ENCODE results near the gene KIF24.
"Not testable (repeated sequence)": the region's sequence is repeated elsewhere in the genome, so short reads cannot be mapped to it uniquely, and the experiment has no call there.

The KIF24 gene

DNA sequence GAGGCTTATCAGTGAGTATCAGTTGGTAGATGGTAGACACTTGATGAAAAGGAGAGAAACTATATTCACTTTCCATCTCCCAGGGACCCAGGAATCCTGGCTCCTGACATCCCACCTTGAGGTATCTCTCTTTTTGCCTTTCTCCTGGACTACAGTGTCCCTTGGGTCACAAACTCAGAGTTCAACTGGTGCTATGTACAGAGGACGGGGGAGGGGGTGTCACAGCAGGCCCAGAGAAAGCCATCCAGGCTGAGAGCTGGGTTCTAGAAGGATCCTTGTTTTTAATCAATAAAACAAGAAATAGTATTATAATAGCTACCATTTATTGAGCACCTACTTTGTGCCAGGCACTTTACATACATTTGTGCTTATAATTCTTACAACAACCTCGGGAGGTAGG lies 37.3 kb upstream of the KIF24 start:
- Histone ChIP-seq H4K20me1 (no peaks in the 10 kb centered on the region), H3K9me3 (replicated peaks in 1 of 11) (peaks cover 31 to 44% (median 34%) of the 10 kb centered on the region in 11 experiments), H3K27ac (no peak overlapping the region), H3K27me3 (no peaks in the 10 kb centered on the region), H3K4me1 (peaks cover 0 to 5% (median 0%) of the 10 kb centered on the region in 10 experiments; a peak in 1 of 20 replicates), H3K4me2 (no peak overlapping the region), H3K9ac (no peak overlapping the region), H3K36me3 (peaks cover 11 to 35% (median 21%) of the 10 kb centered on the region in 11 experiments; a peak in 21 of 22 replicates), H3K4me3 (no peak overlapping the region)
- no peak for TF ChIP-seq Cebpa-rat (IDR thresholded peaks at IDR 0.05)

DNA sequence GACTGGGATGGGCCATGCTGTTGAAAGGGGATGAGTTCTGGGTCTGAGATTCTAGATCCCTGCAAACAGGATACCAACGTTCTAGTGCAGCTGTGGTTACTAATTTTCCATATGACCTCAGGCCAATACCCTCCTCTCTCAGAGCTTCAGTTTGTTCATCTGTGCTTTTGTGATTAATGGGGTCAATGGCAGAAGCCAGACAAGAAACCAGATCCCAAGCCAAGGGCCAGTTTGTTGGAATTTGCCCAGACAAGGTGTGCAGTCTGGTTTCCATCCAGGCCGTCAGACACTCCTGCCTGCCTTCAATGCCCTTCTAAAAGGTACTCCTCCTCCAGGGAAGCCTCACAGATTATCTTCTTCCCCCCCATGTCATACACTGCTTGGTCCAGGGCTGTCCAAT lies 36.2 kb upstream of the KIF24 start:
- H3K4me2 ChIP-seq: no peak overlapping the region
- TF ChIP-seq Cebpa-rat (IDR thresholded peaks at IDR 0.05): no peak
- no peaks in the 10 kb centered on the region for H4K20me1 ChIP-seq
- no peaks in the 10 kb centered on the region for H3K27me3 ChIP-seq
- H3K4me3 ChIP-seq: no peak overlapping the region
- H3K27ac ChIP-seq: no peak overlapping the region
- peaks cover 2 to 24% (median 11%) of the 10 kb centered on the region in 11 experiments; a peak in 15 of 22 replicates for H3K36me3 ChIP-seq
- H3K9me3 ChIP-seq (replicated peaks in 1 of 11): peaks cover 22 to 33% (median 24%) of the 10 kb centered on the region in 11 experiments
- H3K9ac ChIP-seq: no peak overlapping the region
- H3K4me1 ChIP-seq: peaks cover 0 to 5% (median 0%) of the 10 kb centered on the region in 10 experiments; a peak in 1 of 20 replicates

- H3K4me3 ChIP-seq: no peak overlapping the region
- TF ChIP-seq Cebpa-rat (IDR thresholded peaks at IDR 0.05): no peak
- H4K20me1 ChIP-seq: no peaks in the 10 kb centered on the region
- peaks cover 0 to 13% (median 10%) of the 10 kb centered on the region in 11 experiments; a peak in 12 of 22 replicates for H3K36me3 ChIP-seq
- H3K9me3 ChIP-seq (replicated peaks in 1 of 11): peaks cover 16 to 27% (median 21%) of the 10 kb centered on the region in 11 experiments
- no peak overlapping the region for H3K27ac ChIP-seq
- no peaks in the 10 kb centered on the region for H3K27me3 ChIP-seq
- H3K4me2 ChIP-seq: no peak overlapping the region
- H3K4me1 ChIP-seq: peaks cover 0 to 5% (median 0%) of the 10 kb centered on the region in 10 experiments; a peak in 1 of 20 replicates
- no peak overlapping the region for H3K9ac ChIP-seq
Observed at GRCh38 chr9:34363619-34364351, 34.7 kb upstream of the KIF24 start.

- TF ChIP-seq Cebpa-rat (IDR thresholded peaks at IDR 0.05): no peak
- H3K36me3 ChIP-seq: peaks cover 0 to 6% (median 3%) of the 10 kb centered on the region in 11 experiments; a peak in 11 of 22 replicates
- peaks cover 5 to 16% (median 11%) of the 10 kb centered on the region in 11 experiments for H3K9me3 ChIP-seq (replicated peaks in 1 of 11)
- peaks cover 0 to 5% (median 0%) of the 10 kb centered on the region in 10 experiments; a peak in 1 of 20 replicates for H3K4me1 ChIP-seq
- H3K27me3 ChIP-seq: no peaks in the 10 kb centered on the region
- no peak overlapping the region for H3K4me2 ChIP-seq
- no peaks in the 10 kb centered on the region for H4K20me1 ChIP-seq
- no peak overlapping the region for H3K4me3 ChIP-seq
- H3K9ac ChIP-seq: no peak overlapping the region
- H3K27ac ChIP-seq: no peak overlapping the region
Observed at GRCh38 chr9:34362614-34363214, 33.6 kb upstream of the KIF24 start.

GRCh38 chr9:34352957-34353356 lies 23.9 kb upstream of the KIF24 start:
- not testable (repeated sequence) for H3K9ac ChIP-seq, H3K27me3 ChIP-seq, H4K20me1 ChIP-seq, H3K4me1 ChIP-seq, H3K27ac ChIP-seq, H3K4me2 ChIP-seq, H3K4me3 ChIP-seq
- Histone ChIP-seq H3K9me3 (replicated peaks in 1 of 11) (peaks cover 12 to 22% (median 18%) of the 10 kb centered on the region in 11 experiments), H3K36me3 (peaks cover 0 to 17% (median 5%) of the 10 kb centered on the region in 11 experiments; a peak in 7 of 22 replicates)

DNA sequence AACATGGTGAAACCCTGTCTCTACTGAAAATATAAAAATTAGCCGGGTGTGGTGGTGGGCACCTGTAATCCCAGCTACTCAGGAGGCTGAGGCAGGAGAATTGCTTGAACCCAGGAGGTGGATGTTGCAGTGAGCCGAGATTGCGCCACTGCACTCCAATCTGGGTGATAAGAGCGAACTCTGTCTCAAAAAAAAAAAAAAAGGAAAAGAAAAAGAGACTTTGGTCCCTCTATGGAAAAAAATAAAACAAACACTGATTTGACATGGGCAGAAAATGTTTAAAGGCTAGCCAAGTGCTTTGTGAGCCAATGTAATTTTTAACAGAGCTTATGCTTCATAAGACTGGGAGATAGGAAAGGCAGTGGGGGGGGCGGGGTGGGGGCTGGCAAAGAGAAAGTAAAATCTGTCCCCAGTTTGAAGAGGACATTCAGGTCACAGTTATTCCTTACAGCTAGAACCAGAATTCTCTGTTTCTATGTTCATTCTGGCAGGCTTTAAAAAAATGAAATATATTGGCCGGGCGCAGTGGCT lies 23.1 kb upstream of the KIF24 start:
- not testable (repeated sequence) for H3K4me3 ChIP-seq, H3K27ac ChIP-seq, H4K20me1 ChIP-seq, H3K9ac ChIP-seq, H3K4me2 ChIP-seq, H3K4me1 ChIP-seq, H3K27me3 ChIP-seq
- H3K36me3 ChIP-seq: peaks cover 0 to 21% (median 5%) of the 10 kb centered on the region in 11 experiments; a peak in 7 of 22 replicates
- peaks cover 12 to 20% (median 18%) of the 10 kb centered on the region in 11 experiments for H3K9me3 ChIP-seq (replicated peaks in 1 of 11)

DNA sequence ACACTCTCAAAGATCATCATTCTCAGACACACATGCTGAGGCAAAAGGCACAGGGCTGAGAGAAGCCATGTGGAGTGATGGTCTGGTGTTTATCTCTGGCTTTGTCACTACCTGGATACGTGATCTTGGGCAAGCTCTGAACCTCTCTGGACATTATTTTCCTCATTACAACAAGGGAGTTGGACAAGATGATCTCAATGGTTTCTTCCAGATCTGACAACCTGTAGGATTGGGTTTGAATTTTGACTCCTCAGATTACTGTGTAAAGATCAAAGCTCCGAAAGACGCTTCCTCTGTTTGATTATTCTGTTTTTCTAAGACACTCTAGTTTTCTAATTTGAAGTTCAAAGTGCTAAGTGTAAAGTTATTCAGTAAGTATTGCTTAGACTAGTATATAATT lies 20.3 kb upstream of the KIF24 start:
- no peak overlapping the region for H3K4me2 ChIP-seq
- H3K27ac ChIP-seq: no peak overlapping the region
- 0 out of 20 replicates have a peak, but pooled peaks cover 0 to 5% (median 0%) of the 10 kb centered on the region in 10 experiments for H3K4me1 ChIP-seq
- H3K27me3 ChIP-seq: no peaks in the 10 kb centered on the region
- no peak for TF ChIP-seq Cebpa-rat (IDR thresholded peaks at IDR 0.05)
- H4K20me1 ChIP-seq: 0 out of 22 replicates have a peak, but pooled peaks cover 0 to 3% (median 0%) of the 10 kb centered on the region in 11 experiments
- no peak overlapping the region for H3K9ac ChIP-seq
- H3K9me3 ChIP-seq (replicated peaks in 1 of 11): no peaks in the 10 kb centered on the region
- H3K36me3 ChIP-seq: peaks cover 1 to 32% (median 7%) of the 10 kb centered on the region in 11 experiments; a peak in 13 of 22 replicates
- no peak overlapping the region for H3K4me3 ChIP-seq

DNA sequence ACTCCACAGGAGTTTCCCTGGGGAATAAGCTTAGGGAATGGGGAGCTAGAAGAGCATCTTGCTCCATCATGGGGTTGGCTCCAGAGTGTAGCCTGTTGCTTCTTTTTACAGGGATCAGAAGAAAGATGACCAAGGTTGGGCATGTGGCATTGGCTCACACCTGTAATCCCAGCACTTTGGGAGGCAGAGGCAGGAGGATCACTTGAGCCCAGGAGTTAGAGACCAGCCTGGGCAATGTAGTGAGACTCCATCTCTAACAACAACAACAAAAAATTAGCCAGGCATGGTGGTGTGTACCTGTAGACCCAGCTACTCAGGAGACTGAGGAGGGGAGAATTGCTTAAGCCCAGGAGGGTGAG lies 18.7 kb upstream of the KIF24 start:
- H3K27ac ChIP-seq: no peak overlapping the region
- no peak overlapping the region for H3K4me2 ChIP-seq
- H3K4me1 ChIP-seq: 0 out of 20 replicates have a peak, but pooled peaks cover 0 to 5% (median 0%) of the 10 kb centered on the region in 10 experiments
- H4K20me1 ChIP-seq: 0 out of 22 replicates have a peak, but pooled peaks cover 0 to 18% (median 0%) of the 10 kb centered on the region in 11 experiments
- H3K36me3 ChIP-seq: peaks cover 17 to 48% (median 22%) of the 10 kb centered on the region in 11 experiments
- no peaks in the 10 kb centered on the region for H3K9me3 ChIP-seq (replicated peaks in 1 of 11)
- H3K9ac ChIP-seq: no peak overlapping the region
- H3K4me3 ChIP-seq: no peak overlapping the region
- no peaks in the 10 kb centered on the region for H3K27me3 ChIP-seq
- no peak for TF ChIP-seq Cebpa-rat (IDR thresholded peaks at IDR 0.05)
